HG03280 (cell line): Measurements from ENCODE around the gene IMPG2.
"Not testable (repeated sequence)": the region's sequence is repeated elsewhere in the genome, so short reads cannot be mapped to it uniquely, and the experiment has no call there.

ENCODE experiments used
- ATAC-seq: cut with Tn5 transposase; IDR thresholded peaks from one replicate; pipeline ENCODE4 v1.9.1; 2021; ENCODE audit warnings: mild to moderate bottlenecking, moderate library complexity; ENCODE audit not compliant: unreplicated experiment

The IMPG2 gene

GRCh38 chr3:101320475-101320874 is at the start of gene IMPG2:
IMPG2 (minus strand) TSS chr3:101320575; CDS start chr3:101320372, 203 bp downstream.
- ATAC-seq = no peak

GRCh38 chr3:101362406-101362805 is 42.0 kb upstream of the IMPG2 start:
- ATAC-seq = no peak

DNA sequence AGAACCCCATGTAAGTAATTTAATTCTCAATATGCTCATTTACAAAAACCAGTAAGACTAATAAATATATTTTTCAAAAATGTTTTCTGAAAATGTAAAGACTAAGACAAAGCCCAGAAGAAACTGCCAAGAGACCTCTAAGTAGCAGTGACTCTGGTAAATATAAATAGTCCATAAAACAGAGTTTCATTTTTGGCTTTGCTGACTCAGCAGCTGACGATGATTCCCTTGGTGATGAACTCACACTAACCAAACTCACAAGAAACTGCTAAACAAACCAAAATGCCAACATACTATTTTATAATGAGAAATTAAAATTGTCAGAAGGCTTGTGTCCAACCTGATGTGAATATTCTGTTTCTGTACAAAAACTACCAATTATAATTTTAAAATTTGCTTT is 31.5 kb upstream of the IMPG2 start:
- no peak for ATAC-seq

- no peak for ATAC-seq
Measured at GRCh38 chr3:101340591-101340990, 20.2 kb upstream of the IMPG2 start.

- no peak for ATAC-seq
Measured at GRCh38 chr3:101333883-101334282, 13.5 kb upstream of the IMPG2 start.

GRCh38 chr3:101329016-101329673 is 8.8 kb upstream of the IMPG2 start:
- ATAC-seq = no peak

GRCh38 chr3:101325393-101326134 is 5.2 kb upstream of the IMPG2 start:
- ATAC-seq = no peak

- ATAC-seq = no peak
Measured at GRCh38 chr3:101319531-101319930, 844 bp downstream of the IMPG2 start.

GRCh38 chr3:101312545-101312944 is 7.8 kb downstream of the IMPG2 start:
- no peak for ATAC-seq

- ATAC-seq = no peak
Measured at GRCh38 chr3:101311676-101312075, 8.7 kb downstream of the IMPG2 start.

DNA sequence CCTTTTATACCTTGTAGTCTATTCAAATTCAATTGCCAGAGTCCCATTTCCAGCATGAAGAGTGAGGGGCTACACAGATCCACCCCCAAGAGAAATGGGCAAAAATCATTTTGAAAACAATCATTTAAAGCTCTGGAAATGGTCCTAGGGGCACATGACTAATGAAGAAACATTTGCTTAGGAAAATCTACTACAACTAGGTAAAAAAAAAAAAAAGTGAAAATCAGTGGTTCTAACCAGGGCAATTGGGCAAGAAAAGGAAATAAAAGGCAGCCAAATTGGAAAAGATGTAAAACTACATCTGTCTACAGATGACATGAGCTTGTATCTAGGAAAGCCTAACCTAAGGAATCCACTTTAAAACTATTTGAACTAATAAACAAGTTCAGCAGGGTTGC is 9.4 kb downstream of the IMPG2 start:
- no peak for ATAC-seq

DNA sequence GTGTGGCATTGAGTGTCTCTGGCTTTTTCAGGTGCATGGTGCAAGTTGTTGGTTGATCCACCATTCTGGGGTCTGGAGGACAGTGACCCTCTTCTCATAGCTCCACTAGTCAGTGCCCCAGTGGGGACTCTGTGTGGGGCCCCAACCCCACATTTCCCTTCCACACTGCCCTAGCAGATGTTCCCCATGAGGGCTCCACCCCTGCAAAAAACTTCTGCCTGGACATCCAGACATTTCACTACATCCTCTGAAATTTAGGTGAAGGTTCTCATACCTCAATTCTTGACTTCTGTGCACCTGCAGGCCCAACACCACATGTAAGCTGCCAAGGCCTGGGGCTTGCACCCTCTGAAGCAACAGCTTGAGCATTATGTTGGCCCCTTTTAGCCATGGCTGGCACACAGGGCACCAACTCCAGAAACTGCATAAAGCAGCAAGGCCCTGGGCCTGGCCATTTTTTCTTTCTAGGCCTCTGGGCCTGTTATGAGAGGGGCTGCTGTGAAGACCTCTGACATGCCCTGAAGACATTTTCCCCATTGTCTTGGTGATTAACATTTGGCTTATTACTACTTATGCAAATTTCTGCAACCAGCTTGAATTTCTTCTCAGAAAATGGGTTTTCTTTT is 12.1 kb downstream of the IMPG2 start:
- ATAC-seq = not testable (repeated sequence)

DNA sequence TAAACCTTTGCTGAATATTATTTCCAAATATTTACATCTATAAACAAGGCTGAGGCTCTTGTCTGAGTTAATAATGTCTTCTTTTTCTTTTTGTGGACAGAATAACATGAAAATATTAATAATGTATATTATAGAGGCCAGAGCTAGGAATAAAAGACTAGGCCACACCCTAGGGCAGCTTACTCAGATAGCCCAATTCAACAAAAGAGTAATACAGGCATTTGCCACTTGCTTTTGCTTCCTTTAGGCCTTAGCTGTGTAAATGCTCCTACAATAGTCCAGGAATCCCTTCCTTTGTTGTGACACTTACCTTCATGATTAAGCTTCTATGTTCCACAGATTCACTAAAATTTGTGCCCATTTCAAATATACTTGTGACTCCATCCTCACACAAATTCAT is 16.5 kb downstream of the IMPG2 start:
- ATAC-seq = no peak

DNA sequence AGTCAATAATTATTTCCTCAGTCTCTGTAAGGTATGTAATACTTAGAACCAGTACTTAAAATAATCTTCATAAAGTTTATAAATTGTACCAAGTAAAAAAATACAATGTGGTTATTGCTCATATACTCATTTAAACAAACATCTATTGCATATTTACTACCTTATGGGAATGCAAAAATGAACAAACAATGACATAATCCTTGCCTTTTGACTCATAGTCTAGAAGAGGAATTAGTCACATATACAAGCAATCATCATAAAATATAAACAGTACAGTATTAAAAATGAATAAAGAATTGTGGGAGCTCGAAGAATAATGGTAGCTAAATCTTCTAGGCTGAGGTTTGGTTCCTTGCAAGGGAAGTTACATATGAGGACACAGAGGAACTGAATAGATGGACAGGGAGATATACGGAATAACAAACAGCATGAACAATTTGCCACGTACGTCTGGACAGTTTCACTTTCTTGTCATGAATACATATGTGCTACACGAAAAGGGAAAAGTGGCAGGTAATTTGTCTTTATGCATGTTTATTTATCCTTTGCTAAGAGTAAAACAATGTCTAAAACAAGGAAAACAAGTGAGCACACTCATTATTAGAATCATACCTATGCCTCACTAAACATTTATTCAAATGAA is 17.2 kb downstream of the IMPG2 start:
- peak; percentile 69 for ATAC-seq

GRCh38 chr3:101300073-101300472 is 20.3 kb downstream of the IMPG2 start:
- ATAC-seq = no peak

GRCh38 chr3:101292027-101292426 is 28.3 kb downstream of the IMPG2 start:
- ATAC-seq = no peak

DNA sequence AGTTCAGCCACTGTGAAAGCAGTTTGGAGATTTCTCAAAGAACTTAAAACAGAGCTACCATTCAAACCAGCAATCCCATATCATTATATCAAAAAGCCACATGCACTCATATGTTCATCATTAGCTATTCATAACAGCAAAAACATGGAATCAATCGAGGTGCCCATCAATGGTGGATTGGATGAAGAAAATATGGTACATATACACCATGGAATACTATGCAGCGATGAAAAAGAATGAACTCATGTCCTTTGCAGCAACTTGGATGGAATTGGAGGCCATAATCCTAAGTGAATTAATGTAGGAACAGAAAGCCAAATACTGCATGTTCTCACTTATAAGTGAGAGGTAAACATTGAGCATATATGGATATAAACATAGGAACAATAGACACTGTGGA is 32.1 kb downstream of the IMPG2 start:
- no peak for ATAC-seq

- no peak for ATAC-seq
Measured at GRCh38 chr3:101284757-101285156, 35.6 kb downstream of the IMPG2 start.

- ATAC-seq = no peak
Measured at GRCh38 chr3:101281521-101282030, 38.8 kb downstream of the IMPG2 start.

GRCh38 chr3:101279765-101280385 is 40.5 kb downstream of the IMPG2 start:
- no peak for ATAC-seq

DNA sequence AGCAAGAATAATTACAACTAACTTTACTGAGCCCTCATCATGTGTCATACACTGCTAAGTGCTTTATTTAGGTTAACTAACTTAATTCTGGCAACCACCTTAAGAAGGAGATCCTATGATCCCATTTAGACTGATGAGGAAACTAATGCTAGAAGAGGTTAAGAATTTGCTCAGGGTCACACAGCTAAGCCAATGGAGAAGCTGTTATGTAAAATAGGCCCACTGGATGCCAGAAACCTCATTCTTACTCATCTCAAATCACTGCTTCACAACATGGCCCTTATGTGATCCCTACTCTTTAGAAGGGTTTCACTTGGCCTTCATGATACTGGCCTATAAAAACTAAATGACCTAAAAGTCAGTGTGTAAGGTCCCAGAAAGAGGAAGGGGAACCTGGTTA is 41.2 kb downstream of the IMPG2 start:
- ATAC-seq = no peak
